ENCODE data around the gene CLCN4.

DNA sequence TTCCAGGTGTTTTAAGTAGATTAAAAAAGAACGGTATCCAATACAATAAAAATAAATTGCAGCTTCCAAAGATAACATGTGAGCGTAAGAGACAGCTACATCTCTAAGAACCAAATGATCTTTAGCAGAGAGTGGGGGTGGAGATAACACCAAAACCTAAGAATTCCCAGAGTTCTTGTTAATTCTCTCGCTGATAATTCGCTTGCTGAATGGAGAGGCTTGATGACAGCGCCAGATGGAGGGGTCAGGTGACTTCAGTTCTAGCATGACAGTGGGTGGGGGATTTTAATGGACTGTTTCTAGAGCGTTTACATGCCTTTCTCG is 2.3 kb downstream of the CLCN4 start:
- TF ChIP-seq, protein P1, sequence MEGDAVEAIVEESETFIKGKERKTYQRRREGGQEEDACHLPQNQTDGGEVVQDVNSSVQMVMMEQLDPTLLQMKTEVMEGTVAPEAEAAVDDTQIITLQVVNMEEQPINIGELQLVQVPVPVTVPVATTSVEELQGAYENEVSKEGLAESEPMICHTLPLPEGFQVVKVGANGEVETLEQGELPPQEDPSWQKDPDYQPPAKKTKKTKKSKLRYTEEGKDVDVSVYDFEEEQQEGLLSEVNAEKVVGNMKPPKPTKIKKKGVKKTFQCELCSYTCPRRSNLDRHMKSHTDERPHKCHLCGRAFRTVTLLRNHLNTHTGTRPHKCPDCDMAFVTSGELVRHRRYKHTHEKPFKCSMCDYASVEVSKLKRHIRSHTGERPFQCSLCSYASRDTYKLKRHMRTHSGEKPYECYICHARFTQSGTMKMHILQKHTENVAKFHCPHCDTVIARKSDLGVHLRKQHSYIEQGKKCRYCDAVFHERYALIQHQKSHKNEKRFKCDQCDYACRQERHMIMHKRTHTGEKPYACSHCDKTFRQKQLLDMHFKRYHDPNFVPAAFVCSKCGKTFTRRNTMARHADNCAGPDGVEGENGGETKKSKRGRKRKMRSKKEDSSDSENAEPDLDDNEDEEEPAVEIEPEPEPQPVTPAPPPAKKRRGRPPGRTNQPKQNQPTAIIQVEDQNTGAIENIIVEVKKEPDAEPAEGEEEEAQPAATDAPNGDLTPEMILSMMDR (IDR thresholded peaks at IDR 0.05), result no peak
- no peak for TF ChIP-seq POLR2A (IDR thresholded peaks at IDR 0.05)
